Activated CD4-positive, alpha-beta T cell treated with anti-CD3 and anti-CD28 coated beads, Interleukin-2, amount 10 ng/mL, durations not matched to agents 24 days and 14 days (primary cell): ENCODE results near the gene RAB11FIP3. TPM values are rescaled to one million over a fixed set of nuclear protein-coding genes. Genes with fewer than 3 reads are reported as not detected.
"Not testable (repeated sequence)": the region's sequence is repeated elsewhere in the genome, so short reads cannot be mapped to it uniquely, and the experiment has no call there.

Experiments
- DNase-seq: peaks from one replicate; pipeline ENCODE4 v3.0.0; 2022
- H3K27ac Mint-ChIP-seq: one replicate; pipeline ENCODE4 v1.8.0; 2022; ENCODE audit warnings: mild to moderate bottlenecking, mixed read lengths
- H3K27me3 Mint-ChIP-seq: one replicate; pipeline ENCODE4 v1.8.0; 2022; ENCODE audit warnings: mixed read lengths
- H3K36me3 Mint-ChIP-seq: one replicate; pipeline ENCODE4 v1.8.0; 2022; ENCODE audit warnings: low read depth, mild to moderate bottlenecking, mixed read lengths
- H3K4me1 Mint-ChIP-seq: one replicate; pipeline ENCODE4 v1.8.0; 2021; ENCODE audit warnings: mixed read lengths
- H3K4me3 Mint-ChIP-seq: one replicate; pipeline ENCODE4 v1.8.0; 2022; ENCODE audit warnings: mild to moderate bottlenecking, moderate library complexity, mixed read lengths
- H3K9me3 Mint-ChIP-seq: one replicate; pipeline ENCODE4 v1.8.0; 2021; ENCODE audit warnings: mixed read lengths
- intact Hi-C: fragments of 100-400 bp; cut with micrococcal nuclease; formaldehyde crosslinking; loops from one replicate; pipeline ENCODE4 v1.15.1; 2023
- total RNA-seq: library from RNA; stranded (reverse); gene quantifications from 2 replicates; pipeline ENCODE4 v1.2.3, GENCODE V29; 2022

RAB11FIP3 gene
- total RNA-seq, 1 donor from 2014 or later: 40.2 TPM

GRCh38 chr16:383326-384051, 42.0 kb upstream of the RAB11FIP3 start:
- intact Hi-C loops: loop anchor here (2.0 kb wide), 1 partner anchor 17 kb away; the partner anchor contains the start of gene DECR2
- Mint-ChIP-seq H3K36me3 (no peaks in the 10 kb centered on the region), H3K4me3 (peak overlapping the region; percentile 84), H3K27ac (peak overlapping the region; percentile 1), H3K4me1 (peaks cover 12% of the 10 kb centered on the region), H3K9me3 (no peaks in the 10 kb centered on the region), H3K27me3 (peaks cover 5% of the 10 kb centered on the region)
- peak; percentile 75 for DNase-seq

- intact Hi-C loops: no loop called here
Observed at GRCh38 chr16:386641-387156, 38.8 kb upstream of the RAB11FIP3 start.

GRCh38 chr16:387761-388666, 37.4 kb upstream of the RAB11FIP3 start:
- H3K4me1 Mint-ChIP-seq: peaks cover 14% of the 10 kb centered on the region
- H3K9me3 Mint-ChIP-seq, DNase-seq, H3K4me3 Mint-ChIP-seq, H3K36me3 Mint-ChIP-seq, H3K27ac Mint-ChIP-seq, H3K27me3 Mint-ChIP-seq, intact Hi-C loops: not testable (repeated sequence)

More at GRCh38 chr16:386641-387156, 38.8 kb upstream of the RAB11FIP3 start:
- Mint-ChIP-seq H3K27me3 (peaks cover 5% of the 10 kb centered on the region), H3K36me3 (no peaks in the 10 kb centered on the region), H3K4me1 (peaks cover 10% of the 10 kb centered on the region), H3K4me3 (no peak overlapping the region), H3K9me3 (no peaks in the 10 kb centered on the region), H3K27ac (no peak overlapping the region)
- peak; percentile 55 for DNase-seq

GRCh38 chr16:389352-389751, 36.1 kb upstream of the RAB11FIP3 start:
- H3K4me3 Mint-ChIP-seq: no peak overlapping the region
- peaks cover 5% of the 10 kb centered on the region for H3K9me3 Mint-ChIP-seq
- H3K4me1 Mint-ChIP-seq: peaks cover 8% of the 10 kb centered on the region
- H3K36me3 Mint-ChIP-seq: no peaks in the 10 kb centered on the region
- no peak overlapping the region for H3K27ac Mint-ChIP-seq
- peaks cover 2% of the 10 kb centered on the region for H3K27me3 Mint-ChIP-seq
- no peak for DNase-seq
- intact Hi-C loops: no loop called here

GRCh38 chr16:391885-392335, 33.5 kb upstream of the RAB11FIP3 start:
- H3K9me3 Mint-ChIP-seq: peaks cover 5% of the 10 kb centered on the region
- peaks cover 11% of the 10 kb centered on the region for H3K4me1 Mint-ChIP-seq
- intact Hi-C loops: no loop called here
- peak overlapping the region; percentile 39 for H3K27ac Mint-ChIP-seq
- H3K27me3 Mint-ChIP-seq: peaks cover 10% of the 10 kb centered on the region
- peak; percentile 90 for DNase-seq
- H3K4me3 Mint-ChIP-seq: no peak overlapping the region
- H3K36me3 Mint-ChIP-seq: no peaks in the 10 kb centered on the region

- no peak for DNase-seq
- Mint-ChIP-seq H3K27me3 (peaks cover 10% of the 10 kb centered on the region), H3K27ac (no peak overlapping the region), H3K9me3 (peaks cover 5% of the 10 kb centered on the region), H3K36me3 (no peaks in the 10 kb centered on the region), H3K4me1 (peaks cover 11% of the 10 kb centered on the region), H3K4me3 (no peak overlapping the region)
- intact Hi-C loops: no loop called here
Observed at GRCh38 chr16:392450-393030, 32.9 kb upstream of the RAB11FIP3 start.

GRCh38 chr16:396199-396598, 29.2 kb upstream of the RAB11FIP3 start:
- peak overlapping the region; percentile 81 for H3K4me3 Mint-ChIP-seq

GRCh38 chr16:396605-397004, 28.8 kb upstream of the RAB11FIP3 start:
- peak overlapping the region; percentile 84 for H3K27ac Mint-ChIP-seq
- peaks cover 5% of the 10 kb centered on the region for H3K9me3 Mint-ChIP-seq
- peak overlapping the region; percentile 81 for H3K4me3 Mint-ChIP-seq
- H3K36me3 Mint-ChIP-seq: no peaks in the 10 kb centered on the region
- DNase-seq: peak; percentile 62
- H3K4me1 Mint-ChIP-seq: peaks cover 21% of the 10 kb centered on the region
- peaks cover 9% of the 10 kb centered on the region for H3K27me3 Mint-ChIP-seq
- intact Hi-C loops: no loop called here

More at GRCh38 chr16:396199-396598, 29.2 kb upstream of the RAB11FIP3 start:
- Mint-ChIP-seq H3K4me1 (peaks cover 21% of the 10 kb centered on the region), H3K36me3 (no peaks in the 10 kb centered on the region), H3K27me3 (peaks cover 9% of the 10 kb centered on the region), H3K9me3 (peaks cover 5% of the 10 kb centered on the region), H3K27ac (no peak overlapping the region)
- intact Hi-C loops: no loop called here
- DNase-seq: no peak

- Mint-ChIP-seq H3K9me3 (peaks cover under 1% of the 10 kb centered on the region), H3K27me3 (peaks cover 9% of the 10 kb centered on the region), H3K4me1 (peaks cover 16% of the 10 kb centered on the region), H3K36me3 (no peaks in the 10 kb centered on the region), H3K27ac (peak within 1 kb of the TSS; percentile 84), H3K4me3 (peak within 1 kb of the TSS; percentile 81)
- intact Hi-C loops: no loop called here
- DNase-seq: peak; percentile 80
Observed at GRCh38 chr16:397135-397661, 28.3 kb upstream of the RAB11FIP3 start, which contains the start of gene NME4. Gene NME4 (plus strand): TSS chr16:397199. CDS start chr16:397223, 24 bp downstream.

- Mint-ChIP-seq H3K36me3 (no peaks in the 10 kb centered on the region), H3K27me3 (peaks cover 9% of the 10 kb centered on the region), H3K9me3 (no peaks in the 10 kb centered on the region), H3K4me1 (peaks cover 13% of the 10 kb centered on the region), H3K27ac (peak overlapping the region; percentile 76), H3K4me3 (peak overlapping the region; percentile 65)
- intact Hi-C loops: no loop called here
- DNase-seq: peak; percentile 66
Observed at GRCh38 chr16:397736-398332, 27.6 kb upstream of the RAB11FIP3 start.

- Mint-ChIP-seq H3K4me3 (peak overlapping the region; percentile 65), H3K27ac (no peak overlapping the region), H3K4me1 (peaks cover 13% of the 10 kb centered on the region), H3K9me3 (no peaks in the 10 kb centered on the region), H3K36me3 (no peaks in the 10 kb centered on the region), H3K27me3 (peaks cover 9% of the 10 kb centered on the region)
- DNase-seq: peak; percentile 60
- intact Hi-C loops: no loop called here
Observed at GRCh38 chr16:398561-399339, 26.7 kb upstream of the RAB11FIP3 start.

- Mint-ChIP-seq H3K36me3 (no peaks in the 10 kb centered on the region), H3K4me3 (peak overlapping the region; percentile 84), H3K9me3 (no peaks in the 10 kb centered on the region), H3K4me1 (peaks cover 13% of the 10 kb centered on the region), H3K27me3 (peaks cover 9% of the 10 kb centered on the region), H3K27ac (no peak overlapping the region)
- DNase-seq: peak; percentile 59
- intact Hi-C loops: loop anchor here (2.0 kb wide), 1 partner anchor 17 kb away; no protein-coding TSS in a partner anchor
Observed at GRCh38 chr16:399340-400019, 26.0 kb upstream of the RAB11FIP3 start.
